ENCODE results near the gene KRT14.
"Not testable (repeated sequence)": the region's sequence is repeated elsewhere in the genome, so short reads cannot be mapped to it uniquely, and the experiment has no call there.

KRT14 gene

GRCh38 chr17:41576740-41577139 is 10.0 kb downstream of the KRT14 start:
- not testable (repeated sequence) for DNase-seq

- DNase-seq: no peak
These were observed 11.4 kb downstream of the KRT14 start for GRCh38 chr17:41575336-41575735.

- no peak for DNase-seq
These were observed 14.9 kb downstream of the KRT14 start, which contains the start of gene KRT9 for GRCh38 chr17:41571561-41572434. Gene KRT9, minus strand, starts transcription at chr17:41572059. Its CDS starts 67 bp downstream, at chr17:41571992.

GRCh38 chr17:41567317-41567716 is 19.4 kb downstream of the KRT14 start:
- no peak for DNase-seq

GRCh38 chr17:41565338-41565737 is 21.4 kb downstream of the KRT14 start:
- DNase-seq: no peak

- no peak for DNase-seq
These were observed 23.0 kb downstream of the KRT14 start for GRCh38 chr17:41563607-41564170.

GRCh38 chr17:41561554-41561953 is 25.1 kb downstream of the KRT14 start:
- DNase-seq: no peak

GRCh38 chr17:41559548-41559947 is 27.1 kb downstream of the KRT14 start:
- DNase-seq: no peak

GRCh38 chr17:41556931-41557330 is 29.8 kb downstream of the KRT14 start:
- no peak for DNase-seq

GRCh38 chr17:41556306-41556705 is 30.4 kb downstream of the KRT14 start:
- no peak for DNase-seq

- no peak for DNase-seq
These were observed 31.4 kb downstream of the KRT14 start for GRCh38 chr17:41555105-41555887.

- no peak for DNase-seq
These were observed 32.6 kb downstream of the KRT14 start for GRCh38 chr17:41553987-41554680.

GRCh38 chr17:41553176-41553575 is 33.5 kb downstream of the KRT14 start:
- no peak for DNase-seq

- no peak for DNase-seq
These were observed 34.2 kb downstream of the KRT14 start for GRCh38 chr17:41552455-41552854.

GRCh38 chr17:41551365-41551764 is 35.3 kb downstream of the KRT14 start:
- DNase-seq: no peak

- no peak for DNase-seq
These were observed 37.1 kb downstream of the KRT14 start for GRCh38 chr17:41549596-41550039.

GRCh38 chr17:41548844-41549595 is 37.7 kb downstream of the KRT14 start:
- peak; percentile 50 for DNase-seq

- DNase-seq: no peak
These were observed 38.5 kb downstream of the KRT14 start for GRCh38 chr17:41547921-41548843.

- no peak for DNase-seq
These were observed 39.3 kb downstream of the KRT14 start for GRCh38 chr17:41547378-41547841.

GRCh38 chr17:41546819-41547218 is 39.9 kb downstream of the KRT14 start:
- no peak for DNase-seq
